ENCODE results near the gene DDX19B. TPM values are rescaled to one million over a fixed set of nuclear protein-coding genes. Genes with fewer than 3 reads are reported as not detected.

DDX19B gene
- total RNA-seq, 2 donors from 2014 or later: 22.3 to 25.6 TPM

GRCh38 chr16:70372921-70373728 is 74.1 kb downstream of the DDX19B start:
- Histone ChIP-seq H3K27ac (no peak overlapping the region), H3K4me3 (no peak overlapping the region), H3K36me3 (no peaks in the 10 kb centered on the region), H3K9ac (ENCODE audit: low read depth in 2 of 2, low read length in 2 of 2) (no peak overlapping the region), H3K9me3 (no peaks in the 10 kb centered on the region), H3K27me3 (no peaks in the 10 kb centered on the region), H3K4me1 (no peaks in the 10 kb centered on the region)
- intact Hi-C loops (cut with DNase I): loop anchor here (5.0 kb wide), 1 partner anchor 99 kb away; no protein-coding TSS in a partner anchor
- no peak for DNase-seq
- no peak for TF ChIP-seq CTCF (IDR thresholded peaks at IDR 0.05)

- H3K27me3 ChIP-seq: no peaks in the 10 kb centered on the region
- no peak for DNase-seq
- TF ChIP-seq CTCF (IDR thresholded peaks at IDR 0.05): no peak
- intact Hi-C loops (cut with DNase I): loop anchor here (5.0 kb wide), 1 partner anchor 98 kb away; no protein-coding TSS in a partner anchor
- no peaks in the 10 kb centered on the region for H3K9me3 ChIP-seq
- H3K4me1 ChIP-seq: no peaks in the 10 kb centered on the region
- H3K36me3 ChIP-seq: no peaks in the 10 kb centered on the region
- no peak overlapping the region for H3K27ac ChIP-seq
- no peak overlapping the region for H3K4me3 ChIP-seq
- no peak overlapping the region for H3K9ac ChIP-seq (ENCODE audit: low read depth in 2 of 2, low read length in 2 of 2)
Measured at GRCh38 chr16:70374213-70374612, 75.2 kb downstream of the DDX19B start.

GRCh38 chr16:70375636-70376611 is 76.9 kb downstream of the DDX19B start:
- intact Hi-C loops (cut with DNase I): no loop called here
- no peaks in the 10 kb centered on the region for H3K27me3 ChIP-seq
- TF ChIP-seq CTCF (IDR thresholded peaks at IDR 0.05): no peak
- H3K36me3 ChIP-seq: no peaks in the 10 kb centered on the region
- H3K4me1 ChIP-seq: peaks cover 7% of the 10 kb centered on the region
- no peak for DNase-seq
- H3K9ac ChIP-seq (ENCODE audit: low read depth in 2 of 2, low read length in 2 of 2): no peak overlapping the region
- H3K27ac ChIP-seq: no peak overlapping the region
- H3K4me3 ChIP-seq: no peak overlapping the region
- H3K9me3 ChIP-seq: no peaks in the 10 kb centered on the region

GRCh38 chr16:70377782-70378181 is 78.8 kb downstream of the DDX19B start:
- DNase-seq: no peak
- intact Hi-C loops (cut with DNase I): no loop called here
- Histone ChIP-seq H3K4me1 (peaks cover 7% of the 10 kb centered on the region), H3K27ac (no peak overlapping the region), H3K27me3 (no peaks in the 10 kb centered on the region), H3K9ac (ENCODE audit: low read depth in 2 of 2, low read length in 2 of 2) (no peak overlapping the region), H3K36me3 (no peaks in the 10 kb centered on the region), H3K4me3 (no peak overlapping the region), H3K9me3 (no peaks in the 10 kb centered on the region)
- TF ChIP-seq CTCF (IDR thresholded peaks at IDR 0.05): no peak

- Histone ChIP-seq H3K4me1 (peaks cover 7% of the 10 kb centered on the region), H3K36me3 (no peaks in the 10 kb centered on the region), H3K27ac (no peak overlapping the region), H3K4me3 (no peak overlapping the region), H3K27me3 (no peaks in the 10 kb centered on the region), H3K9me3 (no peaks in the 10 kb centered on the region), H3K9ac (ENCODE audit: low read depth in 2 of 2, low read length in 2 of 2) (no peak overlapping the region)
- intact Hi-C loops (cut with DNase I): no loop called here
- TF ChIP-seq CTCF (IDR thresholded peaks at IDR 0.05): no peak
- no peak for DNase-seq
Measured at GRCh38 chr16:70378869-70379493, 80.0 kb downstream of the DDX19B start.
